Endodermal cell (in vitro differentiated cells): Measurements from ENCODE around the gene WDR77. TPM values are rescaled to one million over a fixed set of nuclear protein-coding genes. Genes with fewer than 3 reads are reported as not detected.

Experiments
- DNase-seq: peaks from one replicate; pipeline ENCODE4 v3.0.0-alpha.2; 2017
- H3K27ac ChIP-seq: 2 replicates; pipeline ENCODE4 v1.5.1; 2013; ENCODE audit warnings: mild to moderate bottlenecking, low read depth, low read length, moderate library complexity
- H3K27me3 ChIP-seq: 2 replicates; pipeline ENCODE4 v1.6.1; 2013; ENCODE audit warnings: mild to moderate bottlenecking, low read length, moderate library complexity; ENCODE audit not compliant: insufficient read depth, control insufficient read depth, poor library complexity, severe bottlenecking
- H3K36me3 ChIP-seq: 2 replicates; pipeline ENCODE4 v1.7.0; 2013; ENCODE audit warnings: mild to moderate bottlenecking, low read length, moderate library complexity; ENCODE audit not compliant: control insufficient read depth, insufficient read depth
- H3K4me1 ChIP-seq: one replicate; pipeline ENCODE4 v1.7.0; 2013; ENCODE audit warnings: low read length; ENCODE audit not compliant: control insufficient read depth, insufficient read depth
- H3K4me3 ChIP-seq: 2 replicates; pipeline ENCODE4 v1.5.1; 2013; ENCODE audit warnings: mild to moderate bottlenecking, low read length, moderate library complexity
- H3K9ac ChIP-seq: 2 replicates; pipeline ENCODE4 v1.6.1; 2013; ENCODE audit warnings: mild to moderate bottlenecking, low read length, moderate library complexity; ENCODE audit not compliant: poor library complexity, severe bottlenecking; ENCODE audit errors: extremely low read depth
- H3K9me3 ChIP-seq: 2 replicates; pipeline ENCODE4 v1.6.1; 2013; ENCODE audit warnings: mild to moderate bottlenecking, low read length, moderate library complexity; ENCODE audit not compliant: control insufficient read depth
- H3K27ac Mint-ChIP-seq: 2 replicates; pipeline ENCODE4 v1.8.0; 2020; ENCODE audit warnings: mixed read lengths
- H3K27me3 Mint-ChIP-seq: 2 replicates; pipeline ENCODE4 v1.8.0; 2021; ENCODE audit warnings: mild to moderate bottlenecking, mixed read lengths; ENCODE audit not compliant: insufficient read depth
- H3K36me3 Mint-ChIP-seq: 2 replicates; pipeline ENCODE4 v1.8.0; 2020; ENCODE audit warnings: low read depth, mixed read lengths
- H3K4me1 Mint-ChIP-seq: 2 replicates; pipeline ENCODE4 v1.8.0; 2020; ENCODE audit warnings: mixed read lengths
- H3K4me3 Mint-ChIP-seq: 2 replicates; pipeline ENCODE4 v1.8.0; 2020; ENCODE audit warnings: mild to moderate bottlenecking, moderate library complexity, mixed read lengths
- H3K9me3 Mint-ChIP-seq: 2 replicates; pipeline ENCODE4 v1.8.0; 2020; ENCODE audit warnings: mild to moderate bottlenecking, mixed read lengths
- CTCF ChIP-seq: fragments of 200-600 bp; sonication (generic); conservative IDR thresholded peaks from 2 replicates; pipeline ENCODE4 v1.5.0; 2021; ENCODE audit warnings: antibody characterized with exemption, mild to moderate bottlenecking
- WGBS, 2 experiments: methylation state at CpG; one replicate each; pipeline versions ENCODE4 v1.1.5 to v1.1.7; 2013; ENCODE audit warnings: missing lambda C conversion rate in 2 of 2, mixed read lengths in 1 of 2; ENCODE audit not compliant: insufficient coverage in 1 of 2, insufficient read length in 1 of 2; 5-methylcytosine and 5-hydroxymethylcytosine counted together
- total RNA-seq, 2 donors: library from RNA; stranded (reverse); fragmentation: NEBNext Ultra II Directional in 1 of 2; extraction: Animal tissue kit (Norgen Biotek cat#: 25700) in 1 of 2; gene quantifications; 2 replicates in 1 of 2; 3 replicates in 1 of 2; pipeline ENCODE4 v1.2.1, GENCODE V29; 2021

The WDR77 gene
- total RNA-seq, 2 donors from 2014 or later: 60.4 to 68.4 TPM

GRCh38 chr1:111439461-111440351, 9.3 kb downstream of the WDR77 start:
- Histone ChIP-seq H3K36me3 (peaks cover 74% of the 10 kb centered on the region), H3K27me3 (no peaks in the 10 kb centered on the region), H3K9me3 (no peaks in the 10 kb centered on the region), H3K4me3 (no peak overlapping the region), H3K27ac (no peak overlapping the region), H3K9ac (no peak overlapping the region), H3K4me1 (no peaks in the 10 kb centered on the region)
- Mint-ChIP-seq H3K27me3 (no peaks in the 10 kb centered on the region), H3K27ac (no peak overlapping the region), H3K9me3 (no peaks in the 10 kb centered on the region), H3K4me1 (peaks cover 9% of the 10 kb centered on the region), H3K36me3 (peaks cover 60% of the 10 kb centered on the region), H3K4me3 (no peak overlapping the region)
- TF ChIP-seq CTCF: no peak
- 91% methylated on average over 3 of the region's 3 CpGs for WGBS, 2 experiments
- no peak for DNase-seq

GRCh38 chr1:111436726-111437125, 12.3 kb downstream of the WDR77 start:
- H3K9me3 ChIP-seq: no peaks in the 10 kb centered on the region
- TF ChIP-seq CTCF: no peak
- H3K4me1 Mint-ChIP-seq: peaks cover 7% of the 10 kb centered on the region
- H3K36me3 ChIP-seq: peaks cover 44% of the 10 kb centered on the region
- 68 to 69% methylated on average over 2 to 3 of the region's 3 CpGs for WGBS, 2 experiments
- H3K36me3 Mint-ChIP-seq: peaks cover 32% of the 10 kb centered on the region
- H3K9me3 Mint-ChIP-seq: no peaks in the 10 kb centered on the region
- no peak for DNase-seq
- no peaks in the 10 kb centered on the region for H3K27me3 ChIP-seq
- no peak overlapping the region for H3K27ac Mint-ChIP-seq
- no peak overlapping the region for H3K9ac ChIP-seq
- H3K4me3 Mint-ChIP-seq: no peak overlapping the region
- no peaks in the 10 kb centered on the region for H3K4me1 ChIP-seq
- H3K4me3 ChIP-seq: no peak overlapping the region
- peaks cover 1% of the 10 kb centered on the region for H3K27me3 Mint-ChIP-seq
- H3K27ac ChIP-seq: no peak overlapping the region

- 90 to 98% methylated on average over 1 to 3 of the region's 3 CpGs for WGBS, 2 experiments
- no peak for DNase-seq
- Histone ChIP-seq H3K36me3 (no peaks in the 10 kb centered on the region), H3K4me1 (peaks cover 5% of the 10 kb centered on the region), H3K27me3 (no peaks in the 10 kb centered on the region), H3K4me3 (no peak overlapping the region), H3K9ac (no peak overlapping the region), H3K9me3 (no peaks in the 10 kb centered on the region), H3K27ac (no peak overlapping the region)
- Mint-ChIP-seq H3K27me3 (no peaks in the 10 kb centered on the region), H3K36me3 (no peaks in the 10 kb centered on the region), H3K27ac (no peak overlapping the region), H3K4me3 (no peak overlapping the region), H3K9me3 (no peaks in the 10 kb centered on the region), H3K4me1 (peaks cover 6% of the 10 kb centered on the region)
- TF ChIP-seq CTCF: no peak
These were observed 24.8 kb downstream of the WDR77 start for GRCh38 chr1:111424281-111424680.
